K562 (cell line): Measurements from ENCODE around the gene FBXO9. TPM values are rescaled to one million over a fixed set of nuclear protein-coding genes. Genes with fewer than 3 reads are reported as not detected.
A peak's percentile ranks its signal among the peaks of the same experiment; 100 is the strongest.

Source experiments
- AFF4 ChIP-seq: sonication (generic); formaldehyde crosslinking; IDR thresholded peaks from 2 replicates; pipeline ENCODE4 v1.8.0; 2023; ENCODE audit warnings: mild to moderate bottlenecking, missing genetic modification reagents
- CHAMP1 ChIP-seq: fragments of 450-650 bp; IDR thresholded peaks from 2 replicates; pipeline ENCODE4 v1.6.1; 2016; ENCODE audit warnings: mild to moderate bottlenecking
- CREM ChIP-seq: IDR thresholded peaks from 2 replicates; pipeline ENCODE4 v1.6.1; 2014; ENCODE audit warnings: antibody characterized with exemption, low read depth
- EGR1 ChIP-seq: fragments of 450-650 bp; conservative IDR thresholded peaks from 2 replicates; pipeline ENCODE4 v1.6.1; 2017; ENCODE audit warnings: mild to moderate bottlenecking
- ETS2 ChIP-seq: IDR thresholded peaks from 2 replicates; pipeline ENCODE4 v1.6.1; 2016; ENCODE audit warnings: borderline replicate concordance, missing genetic modification characterization, mild to moderate bottlenecking, moderate library complexity, missing compliant biosample characterization; ENCODE audit not compliant: poor library complexity, severe bottlenecking
- GTF2F1 ChIP-seq: IDR thresholded peaks from 2 replicates; pipeline ENCODE4 v1.6.1; 2011; ENCODE audit warnings: low read depth, low read length, improper control_type of control experiment
- GTF3C2 ChIP-seq: IDR thresholded peaks from 3 replicates; pipeline ENCODE4 v1.6.1; 2011; ENCODE audit warnings: borderline replicate concordance, mild to moderate bottlenecking, moderate library complexity; ENCODE audit not compliant: insufficient read length; ENCODE audit errors: extremely low read depth
- MAFF ChIP-seq: IDR thresholded peaks from 2 replicates; pipeline ENCODE4 v1.6.1; 2012; ENCODE audit warnings: low read length, improper control_type of control experiment
- NFIC ChIP-seq: fragments of 450-650 bp; IDR thresholded peaks from 2 replicates; pipeline ENCODE4 v1.6.1; 2017; ENCODE audit warnings: mild to moderate bottlenecking, inconsistent platforms
- NR2C2 ChIP-seq, 2 experiments: fragments of 200-800 bp in 1 of 2; sonication (Bioruptor generic) in 1 of 2; sonication (generic) in 1 of 2; formaldehyde crosslinking in 1 of 2; IDR thresholded peaks; 2 replicates each; pipeline versions ENCODE4 v1.6.1 to v1.8.0; 2016 to 2022; ENCODE audit warnings: mild to moderate bottlenecking in 1 of 2, missing compliant biosample characterization in 1 of 2, missing genetic modification characterization in 1 of 2, missing genetic modification reagents in 1 of 2
- SPI1 ChIP-seq: IDR thresholded peaks from 2 replicates; pipeline ENCODE4 v1.6.1; 2011; ENCODE audit warnings: low read depth, low read length, control low read depth, borderline replicate concordance
- TRIM24 ChIP-seq, 2 experiments: fragments of 450-650 bp; IDR thresholded peaks; 2 replicates each; pipeline ENCODE4 v1.6.1; 2016
- USF2 ChIP-seq: sonication (generic); formaldehyde crosslinking; IDR thresholded peaks from 2 replicates; pipeline ENCODE4 v1.5.0; 2020; ENCODE audit warnings: missing genetic modification reagents
- ZBTB8A ChIP-seq: fragments of 450-650 bp; IDR thresholded peaks from 2 replicates; pipeline ENCODE4 v1.6.1; 2018; ENCODE audit warnings: mild to moderate bottlenecking, moderate library complexity; ENCODE audit not compliant: partially characterized antibody
- ZNF263 ChIP-seq: sonication (generic); formaldehyde crosslinking; IDR thresholded peaks from 2 replicates; pipeline ENCODE4 v1.8.0; 2022; ENCODE audit warnings: mild to moderate bottlenecking, missing genetic modification reagents, borderline replicate concordance
- ZNF507 ChIP-seq: conservative IDR thresholded peaks from 2 replicates; pipeline ENCODE4 v1.6.1; 2017; ENCODE audit warnings: missing genetic modification characterization, missing compliant biosample characterization
- polyA plus RNA-seq, 8 experiments: library from polyadenylated mRNA; depleted of rRNA in 4 of 8; stranded (reverse) in 5 of 8; unstranded in 3 of 8; fragments of >200 nt; fragmentation: Nextera tagmentation in 2 of 8; fragmentation: Illumina TruSeq in 1 of 8; extraction: Ambion mirVana in 2 of 8; extraction: Trizol in 1 of 8; gene quantifications; 2 replicates each; pipeline versions ENCODE4 v1.2.1 to v1.2.3, GENCODE V29; 2011 to 2014; ENCODE audit warnings: inconsistent platforms in 1 of 8, missing spikeins in 1 of 8
- total RNA-seq, 7 experiments: library from RNA; depleted of rRNA in 6 of 7; stranded (reverse); fragments of >200 nt in 6 of 7; fragmentation: Illumina TruSeq in 2 of 7; extraction: Trizol in 2 of 7; gene quantifications; 2 replicates each; pipeline versions ENCODE4 v1.2.1 to v1.2.3, GENCODE V29; 2011 to 2021; ENCODE audit warnings: low replicate concordance in 1 of 7

The FBXO9 gene
- total and polyA plus RNA-seq, 9 of the 15 experiments (the other 6 are each of a cell fraction or from before 2014, with no cell fraction given) = 10.1 to 85.3 (median 51.4) TPM

GRCh38 chr6:53020005-53020744 is 45.0 kb upstream of the FBXO9 start (continued):
- TF ChIP-seq ZNF263 (CRISPR knock-in tag) (no peak), EGR1 (no peak), GTF2F1 (no peak), MAFF (peak; percentile 62), GTF3C2 (no peak), SPI1 (peak; percentile 73; the same call in 1 of the 2 replicates), NFIC (peak; percentile 93), ZBTB8A (no peak), ETS2 (tag) (no peak), USF2 (CRISPR knock-in tag) (no peak), NR2C2 (CRISPR knock-in tag; IDR thresholded peaks at IDR 0.05) (no peak), NR2C2 (tag; IDR thresholded peaks at IDR 0.05) (peak; percentile 22; the same call in 1 of the 2 replicates), AFF4 (CRISPR knock-in tag) (no peak), CREM (peak; percentile 84), CHAMP1 (no peak), TRIM24 (IDR thresholded peaks at IDR 0.05) (peak in 1 of 2 experiments; percentile 29; a peak in 1 of 4 replicates), ZNF507 (tag) (no peak)
